GM21381 (cell line): Measurements from ENCODE around the gene CEP120.
"Not testable (repeated sequence)": the region's sequence is repeated elsewhere in the genome, so short reads cannot be mapped to it uniquely, and the experiment has no call there.

Source experiments
- ATAC-seq: cut with Tn5 transposase; IDR thresholded peaks from one replicate; pipeline ENCODE4 v1.9.1; 2021; ENCODE audit warnings: mild to moderate bottlenecking, moderate library complexity; ENCODE audit not compliant: unreplicated experiment

The CEP120 gene

GRCh38 chr5:123423278-123424149, at the start of gene CEP120:
Gene CEP120, minus strand, starts transcription at chr5:123423403. Its CDS starts 405 bp downstream, at chr5:123422998.
- peak; percentile 98 for ATAC-seq

- ATAC-seq, result no peak
Observed at GRCh38 chr5:123472150-123472924, 49.1 kb upstream of the CEP120 start.

- no peak for ATAC-seq
Observed at GRCh38 chr5:123471385-123471784, 48.2 kb upstream of the CEP120 start.

- not testable (repeated sequence) for ATAC-seq
Observed at GRCh38 chr5:123466839-123467238, 43.6 kb upstream of the CEP120 start.

- ATAC-seq, result no peak
Observed at GRCh38 chr5:123460296-123460729, 37.1 kb upstream of the CEP120 start.

GRCh38 chr5:123458994-123459393, 35.8 kb upstream of the CEP120 start:
- ATAC-seq, result not testable (repeated sequence)

- no peak for ATAC-seq
Observed at GRCh38 chr5:123456242-123456641, 33.0 kb upstream of the CEP120 start.

GRCh38 chr5:123455640-123456039, 32.4 kb upstream of the CEP120 start:
- peak; percentile 87 for ATAC-seq

GRCh38 chr5:123455095-123455494, 31.9 kb upstream of the CEP120 start:
- peak; percentile 51 for ATAC-seq

GRCh38 chr5:123454259-123454911, 31.2 kb upstream of the CEP120 start:
- no peak for ATAC-seq

GRCh38 chr5:123452401-123452800, 29.2 kb upstream of the CEP120 start:
- ATAC-seq, result no peak

GRCh38 chr5:123451047-123451446, 27.8 kb upstream of the CEP120 start:
- no peak for ATAC-seq

- ATAC-seq, result no peak
Observed at GRCh38 chr5:123450640-123451039, 27.4 kb upstream of the CEP120 start.

GRCh38 chr5:123450114-123450513, 26.9 kb upstream of the CEP120 start:
- no peak for ATAC-seq

- no peak for ATAC-seq
Observed at GRCh38 chr5:123449424-123449974, 26.3 kb upstream of the CEP120 start.

GRCh38 chr5:123448743-123449142, 25.5 kb upstream of the CEP120 start:
- ATAC-seq, result no peak

GRCh38 chr5:123448017-123448617, 24.9 kb upstream of the CEP120 start:
- peak; percentile 89 for ATAC-seq

GRCh38 chr5:123444016-123444415, 20.8 kb upstream of the CEP120 start:
- no peak for ATAC-seq

GRCh38 chr5:123441408-123441807, 18.2 kb upstream of the CEP120 start:
- no peak for ATAC-seq

- no peak for ATAC-seq
Observed at GRCh38 chr5:123440456-123441181, 17.4 kb upstream of the CEP120 start.
